AG09309 (cell line): ENCODE data around the gene VTI1B.
A peak's percentile ranks its signal among the peaks of the same experiment; 100 is the strongest.

Source experiments
- DNase-seq: peaks from one replicate; pipeline ENCODE4 v3.0.0-alpha.2; 2010; ENCODE audit warnings: low read depth
- H3K4me3 ChIP-seq: 2 replicates; pipeline ENCODE4 v1.5.1; 2011; ENCODE audit warnings: mild to moderate bottlenecking, low read depth, low read length, moderate library complexity; ENCODE audit not compliant: control insufficient read depth
- CTCF ChIP-seq: IDR thresholded peaks from 2 replicates; pipeline ENCODE4 v1.5.1; 2011; ENCODE audit warnings: mild to moderate bottlenecking, low read depth, low read length, inconsistent platforms; ENCODE audit not compliant: insufficient read depth, control insufficient read depth; ENCODE audit errors: missing control alignments

The VTI1B gene

GRCh38 chr14:67620217-67620785, 54.1 kb downstream of the VTI1B start:
- peak overlapping the region; percentile 70 for H3K4me3 ChIP-seq
- no peak for TF ChIP-seq CTCF
- DNase-seq, result no peak

GRCh38 chr14:67619446-67620216, 54.8 kb downstream of the VTI1B start, which contains the start of gene ARG2:
Gene ARG2 (plus strand): TSS chr14:67619920. CDS start chr14:67619978, 58 bp downstream.
- TF ChIP-seq CTCF, result no peak
- peak within 1 kb of the TSS; percentile 70 for H3K4me3 ChIP-seq
- DNase-seq, result peak; percentile 35

- H3K4me3 ChIP-seq, result no peak overlapping the region
- peak; percentile 60 for DNase-seq
- peak; percentile 73 for TF ChIP-seq CTCF
Observed at GRCh38 chr14:67618617-67619063, 55.8 kb downstream of the VTI1B start.

GRCh38 chr14:67610491-67610890, 63.9 kb downstream of the VTI1B start:
- TF ChIP-seq CTCF, result no peak
- DNase-seq, result no peak
- H3K4me3 ChIP-seq, result no peak overlapping the region

- H3K4me3 ChIP-seq, result no peak overlapping the region
- no peak for DNase-seq
- no peak for TF ChIP-seq CTCF
Observed at GRCh38 chr14:67609642-67610310, 64.7 kb downstream of the VTI1B start.

- no peak for TF ChIP-seq CTCF
- no peak overlapping the region for H3K4me3 ChIP-seq
Observed at GRCh38 chr14:67607646-67608045, 66.8 kb downstream of the VTI1B start.

More at GRCh38 chr14:67607646-67608045, 66.8 kb downstream of the VTI1B start:
- no peak for DNase-seq
